GM23338 (cell line): ENCODE results near the gene IMMP2L. TPM values are rescaled to one million over a fixed set of nuclear protein-coding genes. Genes with fewer than 3 reads are reported as not detected.

Experiments used
- ATAC-seq: fragments of 200-7000 bp; cut with Tn5 transposase; 3 replicates; pipeline ENCODE4 v1.9.1; 2020
- DNase-seq: peaks from one replicate; pipeline ENCODE4 v3.0.0-alpha.2; 2015; ENCODE audit warnings: low spot score
- H2AFZ ChIP-seq: fragments of 200-600 bp; sonication (generic); 2 replicates; pipeline ENCODE4 v1.8.0; 2016; ENCODE audit warnings: antibody characterized with exemption, mild to moderate bottlenecking, moderate library complexity
- H3F3A ChIP-seq: fragments of 200-600 bp; sonication (generic); replicated peaks from 2 replicates; pipeline ENCODE4 v1.8.0; 2017; ENCODE audit warnings: antibody characterized with exemption, mixed run types, low read depth
- H3K27ac ChIP-seq: fragments of 200-600 bp; sonication (generic); 2 replicates; pipeline ENCODE4 v1.6.1; 2016; ENCODE audit warnings: low read depth
- H3K27me3 ChIP-seq: fragments of 200-600 bp; sonication (generic); 2 replicates; pipeline ENCODE4 v1.8.0; 2016; ENCODE audit warnings: mild to moderate bottlenecking, mixed run types, moderate library complexity; ENCODE audit not compliant: insufficient read depth
- H3K36me3 ChIP-seq: fragments of 200-600 bp; sonication (generic); 2 replicates; pipeline ENCODE4 v1.8.0; 2016; ENCODE audit warnings: mild to moderate bottlenecking; ENCODE audit not compliant: insufficient read depth
- H3K4me1 ChIP-seq: fragments of 200-600 bp; sonication (generic); 2 replicates; pipeline ENCODE4 v1.8.0; 2016; ENCODE audit warnings: mild to moderate bottlenecking, moderate library complexity; ENCODE audit not compliant: insufficient read depth
- H3K4me2 ChIP-seq: fragments of 200-600 bp; sonication (generic); 2 replicates; pipeline ENCODE4 v1.7.1; 2017; ENCODE audit warnings: mixed run types
- H3K4me3 ChIP-seq: fragments of 200-600 bp; sonication (generic); 2 replicates; pipeline ENCODE4 v1.6.1; 2016; ENCODE audit warnings: mixed run types
- H3K79me2 ChIP-seq: fragments of 200-600 bp; sonication (generic); replicated peaks from 2 replicates; pipeline ENCODE4 v1.8.0; 2017; ENCODE audit warnings: mild to moderate bottlenecking; ENCODE audit not compliant: insufficient read depth
- H3K9me2 ChIP-seq: fragments of 200-600 bp; sonication (generic); 2 replicates; pipeline ENCODE4 v1.8.0; 2017; ENCODE audit not compliant: insufficient read depth
- H4K20me1 ChIP-seq: fragments of 200-600 bp; sonication (generic); replicated peaks from 2 replicates; pipeline ENCODE4 v1.8.0; 2017; ENCODE audit warnings: mild to moderate bottlenecking; ENCODE audit not compliant: insufficient read depth
- H3K27ac Mint-ChIP-seq: 2 replicates; pipeline ENCODE4 v1.8.0; 2020; ENCODE audit warnings: inconsistent platforms, mild to moderate bottlenecking, moderate library complexity, mixed read lengths
- H3K27me3 Mint-ChIP-seq: 3 replicates; pipeline ENCODE4 v1.8.0; 2022; ENCODE audit warnings: low read depth, mild to moderate bottlenecking, moderate library complexity, mixed read lengths, inconsistent platforms; ENCODE audit not compliant: insufficient read depth, poor library complexity
- H3K36me3 Mint-ChIP-seq: 3 replicates; pipeline ENCODE4 v1.8.0; 2021; ENCODE audit warnings: low read depth, mild to moderate bottlenecking, inconsistent platforms, moderate library complexity, mixed read lengths
- H3K4me1 Mint-ChIP-seq: 3 replicates; pipeline ENCODE4 v1.8.0; 2020; ENCODE audit warnings: mild to moderate bottlenecking, inconsistent platforms, mixed read lengths
- H3K4me3 Mint-ChIP-seq: 3 replicates; pipeline ENCODE4 v1.8.0; 2021; ENCODE audit warnings: moderate library complexity, mild to moderate bottlenecking, inconsistent platforms, mixed read lengths
- H3K9me3 Mint-ChIP-seq: 3 replicates; pipeline ENCODE4 v1.8.0; 2020; ENCODE audit warnings: moderate library complexity, mild to moderate bottlenecking, inconsistent platforms, mixed read lengths
- CREB1 ChIP-seq: fragments of 250-450 bp; sonication (Bioruptor Pico); IDR thresholded peaks from 2 replicates; pipeline ENCODE4 v1.5.0; 2020; ENCODE audit warnings: low read depth, mild to moderate bottlenecking, moderate library complexity
- EZH2 ChIP-seq: fragments of 200-600 bp; sonication (generic); IDR thresholded peaks from one replicate; pipeline ENCODE4 v1.8.0; 2017; ENCODE audit warnings: antibody characterized with exemption, mild to moderate bottlenecking, low read depth; ENCODE audit not compliant: unreplicated experiment
- EZH2phosphoT487 ChIP-seq: fragments of 200-600 bp; sonication (generic); IDR thresholded peaks from one replicate; pipeline ENCODE4 v1.8.1; 2018; ENCODE audit warnings: antibody characterized with exemption; ENCODE audit not compliant: unreplicated experiment
- JUNB ChIP-seq: IDR thresholded peaks from one replicate; pipeline ENCODE4 v1.6.1; 2016; ENCODE audit warnings: antibody characterized with exemption; ENCODE audit not compliant: unreplicated experiment
- NANOG ChIP-seq: IDR thresholded peaks from 2 replicates; pipeline ENCODE4 v1.6.1; 2016; ENCODE audit warnings: antibody characterized with exemption, borderline replicate concordance
- POLR2AphosphoS5 ChIP-seq: IDR thresholded peaks from 2 replicates; pipeline ENCODE4 v1.6.1; 2016; ENCODE audit warnings: antibody characterized with exemption, low read depth
- STAT1 ChIP-seq: IDR thresholded peaks from one replicate; pipeline ENCODE4 v1.6.1; 2016; ENCODE audit warnings: antibody characterized with exemption; ENCODE audit not compliant: unreplicated experiment
- ZNF114 ChIP-seq: fragments of 250-450 bp; sonication (Bioruptor Pico); IDR thresholded peaks from 2 replicates; pipeline ENCODE4 v1.5.0; 2020; ENCODE audit warnings: mild to moderate bottlenecking, moderate library complexity
- ZNF331 ChIP-seq: fragments of 250-450 bp; sonication (Bioruptor Pico); IDR thresholded peaks from 2 replicates; pipeline ENCODE4 v1.5.0; 2020; ENCODE audit warnings: low read depth, mild to moderate bottlenecking, moderate library complexity
- polyA plus RNA-seq: library from polyadenylated mRNA; unstranded; fragments of >200 nt; fragmentation: Nextera tagmentation; extraction: Ambion mirVana; gene quantifications from 2 replicates; pipeline ENCODE4 v1.2.1, GENCODE V29; 2016
- total RNA-seq: library from RNA; depleted of rRNA; stranded (reverse); fragments of >200 nt; shearing (Covaris generic); gene quantifications from 2 replicates; pipeline ENCODE4 v1.2.3, GENCODE V29; 2014
- TF ChIP-seq, protein P1 (sequence below): IDR thresholded peaks from one replicate; pipeline ENCODE4 v1.6.1; 2018; ENCODE audit warnings: antibody characterized with exemption; ENCODE audit not compliant: unreplicated experiment
- TF ChIP-seq, protein P2 (sequence below), 2 experiments: fragments of 200-600 bp in 1 of 2; sonication (generic) in 1 of 2; conservative IDR thresholded peaks; 2 replicates each; pipeline versions ENCODE4 v1.5.1 to v1.6.1; 2016 to 2017; ENCODE audit warnings: antibody characterized with exemption in 2 of 2, low read depth in 2 of 2, mild to moderate bottlenecking in 2 of 2, moderate library complexity in 1 of 2

Gene IMMP2L
- total and polyA plus RNA-seq, 2 experiments from 2014 or later: 7.3 to 14.0 TPM

DNA sequence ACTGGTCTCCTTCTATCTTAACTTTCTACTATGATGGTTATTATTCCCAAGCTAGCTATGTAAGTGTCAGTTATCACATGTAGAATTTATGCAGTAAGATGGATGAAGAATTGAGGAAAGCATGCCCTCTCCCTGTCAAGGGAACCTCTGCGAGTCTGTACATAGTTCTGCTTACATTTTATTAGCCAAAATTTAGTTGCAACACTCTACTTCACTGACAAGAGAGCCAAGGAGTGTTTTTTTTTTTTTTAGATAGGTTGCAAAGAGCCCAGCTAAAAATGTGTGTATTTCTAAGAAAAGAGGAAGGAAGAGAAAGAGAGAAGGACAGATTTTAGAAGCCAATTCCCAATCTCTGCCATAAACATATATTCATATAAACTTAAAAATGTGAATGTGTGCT lies 829.1 kb downstream of the IMMP2L start:
- Histone ChIP-seq H4K20me1 (no peaks in the 10 kb centered on the region), H3K27me3 (no peaks in the 10 kb centered on the region), H3F3A (no peaks in the 10 kb centered on the region), H3K4me3 (no peak overlapping the region), H3K79me2 (no peaks in the 10 kb centered on the region), H2AFZ (no peak overlapping the region), H3K4me1 (no peaks in the 10 kb centered on the region), H3K27ac (no peak overlapping the region), H3K36me3 (no peaks in the 10 kb centered on the region), H3K9me2 (peaks cover 11% of the 10 kb centered on the region; the same call in 1 of the 2 replicates), H3K4me2 (no peak overlapping the region)
- H3K4me1 Mint-ChIP-seq: no peaks in the 10 kb centered on the region; the same call in 2 of the 3 replicates
- ATAC-seq (no peak), DNase-seq (no peak)
- peaks cover 6% of the 10 kb centered on the region for H3K36me3 Mint-ChIP-seq
- H3K9me3 Mint-ChIP-seq: peaks cover 5% of the 10 kb centered on the region; the same call in 2 of the 3 replicates
- TF ChIP-seq, protein P1, sequence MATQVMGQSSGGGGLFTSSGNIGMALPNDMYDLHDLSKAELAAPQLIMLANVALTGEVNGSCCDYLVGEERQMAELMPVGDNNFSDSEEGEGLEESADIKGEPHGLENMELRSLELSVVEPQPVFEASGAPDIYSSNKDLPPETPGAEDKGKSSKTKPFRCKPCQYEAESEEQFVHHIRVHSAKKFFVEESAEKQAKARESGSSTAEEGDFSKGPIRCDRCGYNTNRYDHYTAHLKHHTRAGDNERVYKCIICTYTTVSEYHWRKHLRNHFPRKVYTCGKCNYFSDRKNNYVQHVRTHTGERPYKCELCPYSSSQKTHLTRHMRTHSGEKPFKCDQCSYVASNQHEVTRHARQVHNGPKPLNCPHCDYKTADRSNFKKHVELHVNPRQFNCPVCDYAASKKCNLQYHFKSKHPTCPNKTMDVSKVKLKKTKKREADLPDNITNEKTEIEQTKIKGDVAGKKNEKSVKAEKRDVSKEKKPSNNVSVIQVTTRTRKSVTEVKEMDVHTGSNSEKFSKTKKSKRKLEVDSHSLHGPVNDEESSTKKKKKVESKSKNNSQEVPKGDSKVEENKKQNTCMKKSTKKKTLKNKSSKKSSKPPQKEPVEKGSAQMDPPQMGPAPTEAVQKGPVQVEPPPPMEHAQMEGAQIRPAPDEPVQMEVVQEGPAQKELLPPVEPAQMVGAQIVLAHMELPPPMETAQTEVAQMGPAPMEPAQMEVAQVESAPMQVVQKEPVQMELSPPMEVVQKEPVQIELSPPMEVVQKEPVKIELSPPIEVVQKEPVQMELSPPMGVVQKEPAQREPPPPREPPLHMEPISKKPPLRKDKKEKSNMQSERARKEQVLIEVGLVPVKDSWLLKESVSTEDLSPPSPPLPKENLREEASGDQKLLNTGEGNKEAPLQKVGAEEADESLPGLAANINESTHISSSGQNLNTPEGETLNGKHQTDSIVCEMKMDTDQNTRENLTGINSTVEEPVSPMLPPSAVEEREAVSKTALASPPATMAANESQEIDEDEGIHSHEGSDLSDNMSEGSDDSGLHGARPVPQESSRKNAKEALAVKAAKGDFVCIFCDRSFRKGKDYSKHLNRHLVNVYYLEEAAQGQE: no peak
- TF ChIP-seq POLR2AphosphoS5 (no peak), EZH2phosphoT487 (no peak), CREB1 (CRISPR knock-in tag) (no peak), ZNF331 (no peak), EZH2 (no peak)
- H3K4me3 Mint-ChIP-seq: no peak overlapping the region
- no peaks in the 10 kb centered on the region for H3K27me3 Mint-ChIP-seq
- H3K27ac Mint-ChIP-seq: no peak overlapping the region

- Mint-ChIP-seq H3K4me1 (peaks cover 9% of the 10 kb centered on the region), H3K9me3 (no peaks in the 10 kb centered on the region), H3K27ac (no peak overlapping the region), H3K36me3 (no peaks in the 10 kb centered on the region; the same call in 2 of the 3 replicates), H3K27me3 (no peaks in the 10 kb centered on the region), H3K4me3 (no peak overlapping the region)
- no peak for DNase-seq
- ATAC-seq: no peak
- Histone ChIP-seq H2AFZ (no peak overlapping the region), H3K4me2 (no peak overlapping the region), H3K4me3 (no peak overlapping the region), H3K79me2 (no peaks in the 10 kb centered on the region), H3F3A (no peaks in the 10 kb centered on the region), H3K27ac (no peak overlapping the region), H3K4me1 (peaks cover 7% of the 10 kb centered on the region), H4K20me1 (no peaks in the 10 kb centered on the region), H3K36me3 (no peaks in the 10 kb centered on the region), H3K27me3 (no peaks in the 10 kb centered on the region), H3K9me2 (peaks cover 6% of the 10 kb centered on the region; the same call in 1 of the 2 replicates)
- TF ChIP-seq ZNF114 (CRISPR knock-in tag) (no peak), EZH2phosphoT487 (no peak), JUNB (no peak), NANOG (no peak), STAT1 (no peak), CREB1 (CRISPR knock-in tag) (no peak), POLR2AphosphoS5 (no peak)
- TF ChIP-seq, protein P2, sequence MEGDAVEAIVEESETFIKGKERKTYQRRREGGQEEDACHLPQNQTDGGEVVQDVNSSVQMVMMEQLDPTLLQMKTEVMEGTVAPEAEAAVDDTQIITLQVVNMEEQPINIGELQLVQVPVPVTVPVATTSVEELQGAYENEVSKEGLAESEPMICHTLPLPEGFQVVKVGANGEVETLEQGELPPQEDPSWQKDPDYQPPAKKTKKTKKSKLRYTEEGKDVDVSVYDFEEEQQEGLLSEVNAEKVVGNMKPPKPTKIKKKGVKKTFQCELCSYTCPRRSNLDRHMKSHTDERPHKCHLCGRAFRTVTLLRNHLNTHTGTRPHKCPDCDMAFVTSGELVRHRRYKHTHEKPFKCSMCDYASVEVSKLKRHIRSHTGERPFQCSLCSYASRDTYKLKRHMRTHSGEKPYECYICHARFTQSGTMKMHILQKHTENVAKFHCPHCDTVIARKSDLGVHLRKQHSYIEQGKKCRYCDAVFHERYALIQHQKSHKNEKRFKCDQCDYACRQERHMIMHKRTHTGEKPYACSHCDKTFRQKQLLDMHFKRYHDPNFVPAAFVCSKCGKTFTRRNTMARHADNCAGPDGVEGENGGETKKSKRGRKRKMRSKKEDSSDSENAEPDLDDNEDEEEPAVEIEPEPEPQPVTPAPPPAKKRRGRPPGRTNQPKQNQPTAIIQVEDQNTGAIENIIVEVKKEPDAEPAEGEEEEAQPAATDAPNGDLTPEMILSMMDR (conservative IDR thresholded peaks at IDR 0.05; ENCODE audit: low read depth in 2 of 2): no peak
Measured at GRCh38 chr7:110724811-110725210, 837.5 kb downstream of the IMMP2L start.
